Ecto neural progenitor cell (in vitro differentiated cells): ENCODE measurements around the gene TSHR.
"Not testable (repeated sequence)": the region's sequence is repeated elsewhere in the genome, so short reads cannot be mapped to it uniquely, and the experiment has no call there.

ENCODE experiments used
- DNase-seq: peaks from one replicate; pipeline ENCODE4 v3.0.0-alpha.2; 2018; ENCODE audit warnings: low spot score

Gene TSHR

DNA sequence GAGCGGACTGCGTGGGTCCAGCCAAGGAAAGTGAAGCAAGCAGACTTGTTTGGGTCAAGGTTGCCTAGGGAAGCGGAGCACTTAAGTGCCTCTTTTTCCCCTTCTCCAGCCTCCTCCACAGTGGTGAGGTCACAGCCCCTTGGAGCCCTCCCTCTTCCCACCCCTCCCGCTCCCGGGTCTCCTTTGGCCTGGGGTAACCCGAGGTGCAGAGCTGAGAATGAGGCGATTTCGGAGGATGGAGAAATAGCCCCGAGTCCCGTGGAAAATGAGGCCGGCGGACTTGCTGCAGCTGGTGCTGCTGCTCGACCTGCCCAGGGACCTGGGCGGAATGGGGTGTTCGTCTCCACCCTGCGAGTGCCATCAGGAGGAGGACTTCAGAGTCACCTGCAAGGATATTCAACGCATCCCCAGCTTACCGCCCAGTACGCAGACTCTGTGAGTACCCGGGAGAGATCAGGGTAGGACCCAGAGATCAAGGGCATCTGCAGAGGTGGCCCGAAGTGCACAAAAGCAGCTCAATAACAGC lies at the start of gene TSHR:
TSS of gene TSHR (plus strand) at position 206 of the 526 bp plus-strand sequence. CDS start at position 266, 60 bp downstream.
- peak; percentile 50 for DNase-seq

DNA sequence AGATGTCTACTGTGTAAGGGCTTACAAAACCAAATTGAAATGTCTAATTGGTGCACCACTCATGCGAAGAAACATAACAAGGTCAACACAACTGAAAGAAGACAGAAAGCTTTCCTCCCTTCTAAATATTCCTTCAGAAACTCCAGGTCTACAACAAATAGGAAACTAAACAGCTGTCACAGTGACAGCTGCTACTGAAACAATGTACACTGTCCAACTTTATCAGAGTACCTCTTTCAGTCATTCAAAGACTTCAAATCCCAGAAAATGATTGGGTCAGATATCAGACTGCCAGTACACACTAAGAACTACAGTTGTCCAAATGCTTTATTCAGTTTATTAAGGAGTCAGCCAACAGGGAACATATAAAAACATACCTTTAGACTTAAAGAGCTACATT lies 49.1 kb upstream of the TSHR start:
- DNase-seq, result no peak

DNA sequence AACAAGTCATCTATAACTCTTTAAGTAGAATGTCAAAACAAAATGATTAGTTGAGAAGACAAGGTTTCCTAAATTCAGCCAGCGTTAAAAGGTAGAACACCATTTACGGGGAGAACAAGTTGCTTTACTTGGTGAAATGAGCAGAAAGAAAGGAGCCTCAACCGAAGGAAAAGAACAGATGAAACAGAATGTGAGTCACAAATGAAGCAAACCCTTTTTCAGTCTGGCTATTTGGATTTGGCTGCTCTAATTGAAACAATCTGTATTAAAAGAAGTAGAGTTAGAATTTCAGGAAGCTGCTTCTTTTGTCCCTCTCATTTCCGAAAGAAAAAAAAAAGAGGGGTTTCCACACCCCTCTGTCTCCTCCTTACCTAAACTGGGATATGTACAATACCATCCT lies 48.5 kb upstream of the TSHR start:
- no peak for DNase-seq

DNA sequence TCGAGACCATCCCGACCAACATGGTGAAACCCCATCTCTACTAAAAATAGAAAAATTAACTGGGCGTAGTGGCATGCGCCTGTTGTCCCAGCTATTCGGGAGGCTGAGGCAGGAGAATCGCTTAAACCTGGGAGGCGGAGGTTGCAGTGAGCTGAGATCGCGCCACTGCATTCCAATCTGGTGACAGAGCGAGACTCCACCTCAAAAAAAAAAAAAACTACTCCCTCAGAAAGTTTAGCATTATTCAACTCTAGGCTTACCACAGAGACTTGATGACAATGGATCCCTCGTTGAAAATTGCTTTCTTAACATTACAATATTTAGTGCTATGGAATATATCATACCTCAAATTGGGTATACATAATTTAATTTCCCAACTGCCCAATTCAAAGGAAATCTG lies 43.4 kb upstream of the TSHR start:
- DNase-seq, result not testable (repeated sequence)

DNA sequence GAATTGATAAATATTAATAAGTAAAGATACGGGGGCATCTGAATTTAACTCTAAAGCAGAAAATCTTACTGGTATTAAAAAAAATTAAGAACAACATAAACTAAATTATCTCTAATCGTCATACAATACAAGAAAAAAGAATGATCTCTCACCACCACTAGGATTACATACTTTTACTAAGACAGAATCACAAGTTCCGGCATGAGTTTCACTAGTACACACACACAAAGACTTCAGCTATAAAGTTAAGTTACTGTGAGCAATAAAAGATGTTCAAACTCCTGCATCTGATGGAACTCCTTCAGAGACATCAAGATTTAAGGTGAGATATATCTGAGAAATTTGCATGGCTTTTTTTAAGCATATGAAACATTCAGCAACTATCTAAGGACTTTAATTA lies 35.8 kb upstream of the TSHR start:
- no peak for DNase-seq

DNA sequence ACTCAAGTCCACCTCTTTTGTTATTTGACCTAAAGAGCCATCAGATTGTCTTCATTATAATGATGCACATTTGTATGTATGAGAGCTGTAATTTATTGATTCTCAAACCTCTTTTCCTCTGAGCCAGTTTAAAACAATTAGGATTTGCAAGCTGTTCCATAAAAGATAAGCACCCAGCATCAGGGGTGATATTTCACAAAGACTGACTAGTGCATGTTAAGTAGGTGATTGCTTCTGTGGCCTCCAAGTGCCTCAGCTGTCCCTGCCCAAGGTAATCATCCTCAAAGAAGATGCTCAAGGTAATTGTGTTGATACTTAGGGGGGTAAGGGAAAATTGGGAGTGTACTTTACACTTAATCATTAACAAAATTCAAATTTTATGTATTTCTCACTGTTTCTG lies 32.1 kb upstream of the TSHR start:
- no peak for DNase-seq

DNA sequence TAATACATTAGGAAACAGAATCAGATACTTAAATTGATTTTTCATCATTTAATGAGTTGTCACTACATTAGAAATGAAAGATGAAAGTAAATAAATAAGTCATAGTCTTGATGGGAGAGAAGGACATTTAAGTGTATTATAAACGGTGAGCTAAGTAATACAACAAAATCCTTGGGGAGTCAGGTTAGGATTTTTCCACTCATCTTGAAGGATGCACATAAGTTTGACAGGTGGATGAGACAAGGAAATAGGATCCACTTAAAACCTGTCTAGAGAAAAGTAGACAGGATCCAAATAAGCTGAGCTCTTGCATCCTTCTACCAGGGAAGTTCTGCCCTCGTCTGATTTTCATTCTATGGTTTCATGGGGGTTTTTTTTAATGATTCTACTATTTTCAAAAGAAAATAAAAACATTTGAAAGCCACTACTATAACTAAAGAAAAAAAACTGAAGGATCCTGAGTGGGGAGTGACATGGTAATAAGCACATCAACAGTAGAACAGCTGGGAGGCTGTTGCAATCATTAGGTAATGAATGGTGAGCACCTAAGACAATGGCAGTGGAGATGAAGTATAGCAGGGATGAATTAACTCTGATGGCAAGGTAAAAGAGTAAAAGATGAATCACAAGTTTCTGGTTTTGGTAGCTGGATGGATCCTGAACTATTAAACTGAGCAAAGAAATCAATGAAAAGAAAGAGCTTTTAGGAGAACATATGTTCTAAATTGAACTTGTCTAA lies 30.9 kb upstream of the TSHR start:
- DNase-seq, result no peak

DNA sequence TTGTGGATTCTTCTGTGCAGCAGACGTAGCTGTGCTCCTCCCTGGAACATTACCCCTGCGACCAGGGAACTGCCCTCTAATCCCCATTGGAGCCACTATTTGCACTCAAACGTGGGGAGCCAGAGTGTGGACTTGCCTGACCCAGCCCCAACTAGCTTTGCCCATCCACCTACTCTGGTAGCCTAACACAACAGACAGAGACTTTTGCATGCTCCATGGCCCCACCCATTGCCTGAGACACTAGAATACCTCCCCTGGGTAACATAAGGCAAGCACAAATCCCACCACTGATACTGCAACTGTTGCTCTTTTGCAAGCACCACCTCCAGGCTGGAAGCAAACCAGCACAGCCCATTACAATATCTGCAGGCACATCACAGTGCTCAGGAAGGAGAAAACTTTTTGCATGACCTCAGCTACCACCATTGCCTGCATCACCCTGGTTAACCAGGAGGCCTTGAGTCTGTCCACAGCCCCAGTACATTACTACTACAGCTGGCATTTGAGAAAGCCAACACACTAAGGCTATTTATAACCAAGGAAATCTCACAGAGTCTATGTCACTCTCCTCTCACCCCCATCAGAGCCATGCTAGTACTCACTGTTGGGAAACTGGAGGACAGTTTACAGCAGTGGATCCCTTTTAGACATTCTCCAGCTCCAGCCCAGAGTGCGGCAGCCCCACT lies 28.9 kb upstream of the TSHR start:
- DNase-seq, result no peak

DNA sequence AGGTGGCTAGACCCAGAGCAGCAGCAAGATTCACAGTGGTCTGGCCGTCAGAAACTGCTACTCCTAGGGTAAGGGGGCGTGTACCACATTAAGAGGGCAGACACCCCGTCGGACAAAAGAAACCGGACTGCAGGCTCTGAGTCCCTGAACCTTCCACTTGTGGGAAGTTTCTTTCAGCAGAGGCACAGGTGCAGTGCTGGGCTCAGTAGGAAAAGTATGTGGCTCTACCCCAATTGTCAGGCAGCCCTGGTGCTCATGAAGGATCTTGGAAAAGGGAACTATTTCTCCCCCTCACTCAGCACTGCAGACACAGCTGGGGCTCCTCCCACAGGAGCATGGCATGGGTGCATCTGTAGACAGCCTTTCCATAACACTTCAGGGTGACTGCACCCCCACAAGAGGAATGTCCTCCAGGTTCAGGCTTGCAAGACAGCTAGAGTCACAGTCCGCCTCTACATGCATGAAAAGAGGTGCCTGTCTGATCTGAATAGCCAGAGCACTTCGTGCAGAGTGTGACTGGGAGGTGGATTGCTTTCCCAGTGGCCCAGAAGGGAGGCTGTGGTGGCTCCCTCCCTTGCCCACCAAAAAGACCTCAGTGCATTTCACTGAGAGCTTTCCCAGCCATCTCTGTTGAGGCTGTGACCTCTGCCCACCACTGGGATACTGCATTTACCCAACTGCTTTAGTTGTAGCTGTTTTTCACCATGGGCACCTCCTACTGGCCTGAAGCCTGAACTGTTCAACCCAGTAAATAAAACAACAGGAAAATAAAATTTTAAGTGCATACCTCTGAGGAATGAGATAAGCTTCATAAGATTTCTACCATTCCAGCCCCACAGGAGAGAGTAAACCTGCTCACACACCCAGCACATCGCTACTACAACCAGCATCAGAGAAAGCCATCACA lies 28.1 kb upstream of the TSHR start:
- DNase-seq, result no peak

DNA sequence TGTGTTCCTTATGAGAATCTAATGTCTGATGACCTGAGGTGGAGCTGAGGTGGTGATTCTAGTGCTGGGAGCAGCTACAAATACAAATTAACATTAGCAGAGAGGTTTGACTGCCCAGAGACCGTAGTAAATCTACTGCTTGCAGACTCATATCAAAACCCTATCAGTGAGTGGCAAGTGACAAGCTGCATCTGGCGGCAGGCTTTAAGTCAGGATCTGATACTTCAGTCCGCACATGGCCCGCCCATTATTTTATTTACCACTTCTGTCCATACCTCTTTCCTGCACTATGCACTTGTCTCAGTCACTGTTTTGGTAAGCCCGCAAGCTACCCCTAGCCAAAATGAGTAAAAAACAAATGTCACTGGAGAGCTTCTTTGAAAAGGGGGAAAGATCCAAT lies 25.3 kb upstream of the TSHR start:
- DNase-seq, result no peak

DNA sequence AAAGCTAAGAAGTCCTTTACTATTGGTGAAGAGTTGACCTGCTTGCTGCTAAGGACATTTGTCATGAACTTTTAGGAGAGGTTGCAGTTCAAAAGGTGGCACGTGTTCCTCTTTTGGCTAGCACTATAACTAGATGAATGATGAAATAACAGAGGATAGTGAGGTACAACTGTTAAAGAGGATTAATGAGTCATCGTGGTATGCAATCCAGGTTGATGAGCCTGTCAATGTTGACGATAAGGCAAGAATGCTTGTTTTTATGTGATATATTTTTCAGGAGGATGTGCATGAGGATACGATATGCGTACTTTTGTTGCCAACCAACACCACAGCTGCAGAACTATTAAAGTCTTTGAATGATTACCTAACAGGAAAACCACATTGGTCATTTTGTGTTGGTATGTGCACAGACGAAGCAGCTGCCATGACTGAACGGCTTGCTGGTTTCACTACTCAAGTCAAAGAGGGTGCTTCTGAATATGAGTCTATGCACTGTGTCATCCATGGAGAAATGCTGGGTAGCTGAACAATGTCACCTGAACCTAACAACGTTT lies 24.5 kb upstream of the TSHR start:
- no peak for DNase-seq

DNA sequence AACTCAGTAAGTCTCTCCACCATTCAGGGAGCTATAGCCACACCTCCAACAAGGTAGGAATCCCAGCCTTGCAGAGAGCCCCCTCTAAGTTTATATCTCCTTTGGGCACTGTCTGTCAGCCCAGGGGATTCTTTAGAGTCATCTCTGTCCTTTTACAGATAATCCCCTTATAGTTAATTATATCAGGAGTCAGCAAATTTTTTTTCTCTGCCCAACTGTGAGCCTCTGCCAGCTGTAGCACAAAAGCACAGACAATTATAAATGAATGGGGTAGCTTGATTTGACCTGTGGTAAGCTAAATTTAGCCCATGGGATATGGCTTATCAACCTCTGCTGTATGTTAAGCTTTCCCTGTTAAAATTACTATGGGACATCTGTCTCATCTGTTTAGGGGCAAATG lies 22.1 kb upstream of the TSHR start:
- no peak for DNase-seq

DNA sequence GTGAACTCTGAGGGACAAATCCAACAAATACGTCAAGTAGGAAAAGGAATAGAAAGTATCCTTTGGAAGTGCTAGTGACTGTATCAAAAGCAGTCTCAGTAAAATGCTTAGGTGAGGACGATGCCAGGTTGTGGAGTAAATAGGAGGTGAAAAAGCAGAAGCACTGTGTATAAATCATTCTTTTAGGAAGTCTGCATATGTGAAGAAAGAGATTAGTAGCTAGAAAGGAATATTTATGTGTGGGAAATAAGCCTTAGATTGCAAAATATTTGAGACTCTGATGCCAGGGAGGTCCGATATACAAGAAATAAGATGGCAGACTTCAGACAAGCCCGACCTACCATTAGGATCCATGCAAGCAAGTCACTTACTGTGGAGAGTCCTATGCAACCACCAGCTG lies 21.7 kb upstream of the TSHR start:
- DNase-seq, result no peak

DNA sequence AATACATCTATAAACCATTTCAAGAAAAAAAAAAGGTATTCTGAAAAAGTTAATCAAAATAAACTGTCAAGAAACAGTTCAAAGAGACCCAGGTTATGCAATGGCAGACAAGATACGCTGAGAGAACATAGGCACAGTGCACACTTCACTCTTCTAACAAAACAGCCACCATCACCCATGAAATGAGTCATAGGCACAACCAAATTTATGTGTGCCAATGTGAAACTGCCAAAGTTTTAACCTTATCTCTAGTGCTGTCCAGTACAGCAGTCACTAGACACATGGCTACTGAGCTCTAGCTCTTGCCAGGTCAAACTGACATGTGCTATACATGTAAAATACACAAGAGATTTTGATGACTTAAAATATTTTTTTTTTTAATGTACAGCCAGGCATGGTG lies 15.3 kb upstream of the TSHR start:
- DNase-seq, result no peak

DNA sequence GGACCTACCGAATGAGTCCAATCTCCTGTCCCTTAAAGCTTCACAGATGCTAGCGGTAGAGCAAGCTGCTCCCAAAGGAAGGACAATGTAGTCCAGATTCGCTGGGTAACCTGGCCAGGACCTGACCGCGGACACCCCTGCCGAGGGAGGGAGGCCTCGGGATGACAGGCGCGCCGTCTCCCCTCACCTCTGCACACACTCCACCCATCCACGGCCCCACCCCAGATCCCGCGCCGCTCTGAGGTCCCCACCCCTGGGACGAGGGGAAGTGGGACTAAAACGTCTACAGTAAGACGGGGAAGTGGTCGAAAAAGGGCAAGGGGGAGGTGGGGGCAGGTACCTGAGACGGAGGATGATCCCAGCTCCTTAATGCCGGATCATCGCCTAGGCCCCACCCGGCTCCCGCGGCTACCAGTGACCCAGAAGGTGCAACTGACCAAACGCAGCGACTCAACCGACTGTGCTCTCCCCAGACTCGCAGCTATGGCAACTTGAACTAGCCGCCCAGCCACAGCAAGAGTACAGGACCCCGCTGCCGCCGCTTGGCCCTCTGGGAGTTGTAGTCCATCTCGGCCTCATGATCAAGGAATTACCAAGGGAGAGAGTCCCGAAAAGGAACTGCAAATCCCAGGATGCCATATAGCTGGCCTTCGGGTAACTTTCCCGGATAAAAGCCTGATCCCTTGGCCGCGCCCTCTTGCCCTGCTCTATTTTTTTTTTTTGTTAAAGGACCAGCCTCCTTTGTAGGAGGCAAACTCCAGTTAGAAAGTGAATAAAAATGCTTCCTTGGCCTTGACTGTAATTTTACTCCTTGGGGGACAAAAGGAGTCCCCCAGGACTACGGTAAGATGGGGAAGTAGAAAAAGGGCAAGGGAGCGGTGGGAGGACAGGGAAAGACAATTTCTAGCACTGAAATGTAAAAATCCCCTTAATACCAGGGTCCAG lies 13.9 kb upstream of the TSHR start, which contains the start of gene CEP128:
TSS of gene CEP128 (minus strand) at position 498 of the 945 bp plus-strand sequence.
- DNase-seq, result peak; percentile 95

DNA sequence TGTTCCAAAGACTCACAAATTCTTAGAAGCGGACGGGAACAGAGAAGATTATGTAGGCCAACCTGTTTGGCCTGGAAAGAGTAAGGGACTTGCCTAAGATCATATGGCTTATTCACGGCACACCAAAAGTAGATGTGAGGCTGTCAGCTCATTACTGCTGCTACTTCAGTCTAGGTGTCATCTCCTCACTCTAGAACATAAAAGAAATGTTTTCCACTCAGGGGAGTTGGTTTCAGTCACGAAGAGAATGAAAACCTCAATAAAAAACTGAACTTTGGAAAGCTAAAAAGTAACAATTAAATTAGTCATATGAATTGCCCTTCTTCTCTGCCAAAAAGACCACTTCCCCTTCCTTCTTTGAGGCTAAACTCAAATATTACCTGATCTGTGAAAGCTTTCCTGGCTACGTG lies 13.2 kb upstream of the TSHR start:
- no peak for DNase-seq

DNA sequence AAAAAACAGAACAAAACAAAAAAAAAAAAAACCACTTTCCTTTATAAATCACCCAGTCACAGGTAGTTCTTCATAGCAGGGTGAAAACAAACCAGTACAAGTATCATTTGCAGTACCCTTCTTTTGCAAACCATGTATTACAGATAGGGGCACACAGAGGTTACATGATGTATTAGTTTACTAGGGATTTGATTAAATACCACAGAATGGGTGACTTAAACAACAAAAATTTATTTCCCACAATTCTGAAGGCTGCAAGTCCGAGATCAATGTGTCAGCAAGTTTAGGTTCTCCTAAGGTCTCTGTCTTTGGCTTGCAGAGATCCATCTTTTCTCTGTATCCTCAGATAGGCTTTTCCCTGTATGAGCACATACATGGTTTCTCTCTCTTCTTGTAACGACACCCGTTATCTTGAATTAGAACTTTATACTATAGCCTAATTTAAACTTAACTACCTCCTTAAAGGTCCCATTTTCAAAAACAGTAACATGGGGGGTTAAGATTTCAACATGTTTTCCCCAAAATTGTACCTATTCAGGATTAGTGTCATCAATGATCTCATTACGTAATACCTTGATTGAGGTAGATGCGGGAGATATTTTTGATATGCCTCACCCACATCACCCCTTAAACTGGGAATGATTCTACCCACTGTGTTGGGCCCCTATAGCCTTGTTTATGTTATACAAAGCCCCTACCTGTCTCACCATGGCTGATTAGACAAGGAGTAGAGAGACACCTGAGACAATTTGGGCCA lies 10.4 kb upstream of the TSHR start:
- no peak for DNase-seq

DNA sequence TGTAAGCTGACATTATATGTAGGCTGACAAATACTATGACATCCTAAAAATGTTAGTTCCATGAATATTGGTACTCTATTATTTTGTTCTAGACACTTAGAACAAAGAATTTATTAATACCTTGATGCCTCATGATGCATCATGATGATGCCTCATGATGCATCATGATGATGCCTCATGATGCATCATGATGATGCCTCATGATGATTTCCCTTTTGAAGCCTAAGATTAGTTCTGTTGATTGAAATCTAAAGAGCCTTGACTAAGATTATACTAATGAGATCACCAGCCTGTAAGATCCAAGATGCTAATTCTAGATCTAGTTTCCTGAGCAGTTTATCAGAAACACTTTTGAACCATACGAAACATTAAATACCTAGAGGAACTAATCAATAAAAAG lies 9.2 kb upstream of the TSHR start:
- DNase-seq, result no peak

DNA sequence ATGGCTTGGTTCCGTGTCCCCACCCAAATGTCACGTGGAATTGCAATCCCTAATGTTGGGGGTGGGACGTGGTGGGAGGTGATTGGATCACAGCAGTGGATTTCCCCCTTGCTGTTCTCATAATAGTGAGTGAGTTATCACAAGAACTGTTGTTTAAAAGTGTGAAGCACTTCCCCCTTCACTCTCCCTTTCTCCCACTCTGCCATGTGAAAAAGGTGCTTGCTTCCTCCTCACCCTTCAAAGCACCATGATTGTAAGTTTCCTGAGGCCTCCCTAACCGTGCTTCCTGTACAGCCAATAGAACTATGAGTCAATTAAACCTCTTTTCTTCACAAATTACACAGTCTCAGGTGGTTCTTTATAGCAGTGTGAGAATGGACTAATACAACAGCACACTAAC lies 8.6 kb upstream of the TSHR start:
- DNase-seq, result no peak

DNA sequence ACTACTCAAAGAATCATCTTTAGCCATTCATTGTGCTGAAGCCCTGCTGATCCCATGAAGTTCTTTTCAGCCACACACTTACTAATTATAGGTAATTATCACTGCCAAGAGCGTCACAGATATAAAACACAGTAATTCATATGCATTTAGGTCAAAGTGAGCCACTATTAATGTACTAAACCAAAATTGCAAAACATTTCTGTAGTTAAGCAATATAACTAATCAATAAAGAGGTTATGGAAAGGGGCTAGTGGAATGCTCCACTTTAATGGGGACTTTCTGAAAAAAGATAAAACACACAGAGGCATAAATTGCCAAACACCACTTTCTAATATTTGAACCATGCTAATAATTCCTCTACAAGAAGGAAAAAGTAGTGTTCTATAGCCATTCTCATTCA lies 7.1 kb upstream of the TSHR start:
- no peak for DNase-seq
